HCT116 (cell line): ENCODE measurements around the gene PRPF31.

Experiments
- ELF1 ChIP-seq: IDR thresholded peaks from 2 replicates; pipeline ENCODE4 v1.6.1; 2012; ENCODE audit warnings: low read depth, borderline replicate concordance
- EZH2 ChIP-seq: fragments of 200-600 bp; sonication (generic); IDR thresholded peaks from 2 replicates; pipeline ENCODE4 v1.6.1; 2017; ENCODE audit warnings: antibody characterized with exemption, mixed run types
- POLR2A ChIP-seq: IDR thresholded peaks from 2 replicates; pipeline ENCODE4 v1.7.0; 2011; ENCODE audit warnings: borderline replicate concordance; ENCODE audit not compliant: insufficient read depth, insufficient read length; ENCODE audit errors: extremely low read depth
- POLR2AphosphoS5 ChIP-seq: IDR thresholded peaks from 2 replicates; pipeline ENCODE4 v1.6.1; 2011; ENCODE audit warnings: mild to moderate bottlenecking, low read depth, low read length, moderate library complexity
- SP1 ChIP-seq: IDR thresholded peaks from 2 replicates; pipeline ENCODE4 v1.6.1; 2012; ENCODE audit warnings: low read depth
- YY1 ChIP-seq: IDR thresholded peaks from 2 replicates; pipeline ENCODE4 v1.6.1; 2011; ENCODE audit warnings: low read length, low read depth, moderate library complexity, mild to moderate bottlenecking; ENCODE audit not compliant: insufficient replicate concordance; ENCODE audit errors: extremely low read depth
- ZFX ChIP-seq: fragments of 450-650 bp; IDR thresholded peaks from 2 replicates; pipeline ENCODE4 v1.6.1; 2017
- TF ChIP-seq, protein P1 (sequence below), 3 experiments: fragments of 200-600 bp in 1 of 3; sonication (generic) in 1 of 3; IDR thresholded peaks in 2 of 3; conservative IDR thresholded peaks in 1 of 3; 2 replicates each; pipeline ENCODE4 v1.5.1; 2012 to 2017; ENCODE audit warnings: low read depth in 2 of 3, low read length in 2 of 3, antibody characterized with exemption in 1 of 3, borderline replicate concordance in 1 of 3, control low read depth in 1 of 3, mild to moderate bottlenecking in 1 of 3, mixed read lengths in 1 of 3, mixed run types in 1 of 3, moderate library complexity in 1 of 3; ENCODE audit not compliant: insufficient read depth in 1 of 3
- TF ChIP-seq, protein P2 (sequence below): IDR thresholded peaks from 2 replicates; pipeline ENCODE4 v1.6.1; 2012

DNA sequence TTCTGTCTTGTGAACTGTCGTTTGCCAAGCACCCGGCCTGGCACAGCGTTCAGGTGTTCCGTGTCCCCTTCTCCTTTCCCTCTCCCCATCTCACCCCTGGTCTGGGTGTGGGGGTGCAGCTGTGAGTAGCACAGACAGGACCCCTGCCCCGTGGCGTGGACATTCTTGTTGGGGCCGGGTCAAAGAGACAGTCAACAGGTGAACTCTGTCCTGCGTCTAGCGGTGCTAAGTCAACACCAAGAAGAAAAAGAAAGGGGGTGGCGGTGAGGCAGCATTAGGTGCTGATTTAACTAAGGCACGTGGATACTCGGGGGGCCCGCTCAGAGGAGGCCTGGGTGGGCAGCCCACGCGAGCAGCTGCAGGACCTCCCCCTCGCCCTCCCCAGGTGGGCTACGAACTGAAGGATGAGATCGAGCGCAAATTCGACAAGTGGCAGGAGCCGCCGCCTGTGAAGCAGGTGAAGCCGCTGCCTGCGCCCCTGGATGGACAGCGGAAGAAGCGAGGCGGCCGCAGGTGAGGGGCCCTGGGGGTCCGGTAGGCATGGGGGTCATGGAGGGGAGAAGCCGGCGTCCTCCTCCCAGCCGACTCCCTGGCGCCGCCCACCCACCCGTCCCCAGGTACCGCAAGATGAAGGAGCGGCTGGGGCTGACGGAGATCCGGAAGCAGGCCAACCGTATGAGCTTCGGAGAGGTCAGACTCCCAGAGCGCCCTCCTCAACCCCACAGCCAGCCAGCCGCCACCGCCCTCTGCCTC lies 12.3 kb downstream of the PRPF31 start:
- TF ChIP-seq SP1 (no peak), ZFX (no peak), POLR2AphosphoS5 (no peak), EZH2 (no peak), POLR2A (no peak), YY1 (no peak), ELF1 (no peak)
- TF ChIP-seq, protein P1, sequence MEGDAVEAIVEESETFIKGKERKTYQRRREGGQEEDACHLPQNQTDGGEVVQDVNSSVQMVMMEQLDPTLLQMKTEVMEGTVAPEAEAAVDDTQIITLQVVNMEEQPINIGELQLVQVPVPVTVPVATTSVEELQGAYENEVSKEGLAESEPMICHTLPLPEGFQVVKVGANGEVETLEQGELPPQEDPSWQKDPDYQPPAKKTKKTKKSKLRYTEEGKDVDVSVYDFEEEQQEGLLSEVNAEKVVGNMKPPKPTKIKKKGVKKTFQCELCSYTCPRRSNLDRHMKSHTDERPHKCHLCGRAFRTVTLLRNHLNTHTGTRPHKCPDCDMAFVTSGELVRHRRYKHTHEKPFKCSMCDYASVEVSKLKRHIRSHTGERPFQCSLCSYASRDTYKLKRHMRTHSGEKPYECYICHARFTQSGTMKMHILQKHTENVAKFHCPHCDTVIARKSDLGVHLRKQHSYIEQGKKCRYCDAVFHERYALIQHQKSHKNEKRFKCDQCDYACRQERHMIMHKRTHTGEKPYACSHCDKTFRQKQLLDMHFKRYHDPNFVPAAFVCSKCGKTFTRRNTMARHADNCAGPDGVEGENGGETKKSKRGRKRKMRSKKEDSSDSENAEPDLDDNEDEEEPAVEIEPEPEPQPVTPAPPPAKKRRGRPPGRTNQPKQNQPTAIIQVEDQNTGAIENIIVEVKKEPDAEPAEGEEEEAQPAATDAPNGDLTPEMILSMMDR (IDR thresholded peaks at IDR 0.05 in 2 of 3, conservative IDR thresholded peaks at IDR 0.05 in 1 of 3; ENCODE audit: borderline replicate concordance in 1 of 3, insufficient read depth in 1 of 3, low read depth in 2 of 3, low read length in 2 of 3), result no peak
- TF ChIP-seq, protein P2, sequence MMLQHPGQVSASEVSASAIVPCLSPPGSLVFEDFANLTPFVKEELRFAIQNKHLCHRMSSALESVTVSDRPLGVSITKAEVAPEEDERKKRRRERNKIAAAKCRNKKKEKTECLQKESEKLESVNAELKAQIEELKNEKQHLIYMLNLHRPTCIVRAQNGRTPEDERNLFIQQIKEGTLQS, result no peak
